Esophagus muscularis mucosa (tissue), 4 donors: ENCODE data around the gene ADAM10. TPM values are rescaled to one million over a fixed set of nuclear protein-coding genes. Genes with fewer than 3 reads are reported as not detected.
A peak's percentile ranks its signal among the peaks of the same experiment; 100 is the strongest.

Experiments used
- DNase-seq: peaks from one replicate; pipeline ENCODE4 v3.0.0-alpha.2; 2017; ENCODE audit errors: extremely low spot score
- H3K27ac ChIP-seq, 4 donors: fragments of 200-600 bp; sonication (generic); replicated peaks in 1 of 4; 1 replicate in 3 of 4; 2 replicates in 1 of 4; pipeline ENCODE4 v1.5.1; 2016 to 2019; ENCODE audit warnings: mild to moderate bottlenecking in 1 of 4
- H3K27me3 ChIP-seq, 4 donors: fragments of 200-600 bp; sonication (generic); one replicate each; pipeline versions ENCODE4 v1.5.1 to v1.6.0; 2016 to 2019
- H3K36me3 ChIP-seq, 4 donors: fragments of 200-600 bp; sonication (generic); one replicate each; pipeline ENCODE4 v1.5.1; 2016 to 2019
- H3K4me1 ChIP-seq, 4 donors: fragments of 200-600 bp; sonication (generic); one replicate each; pipeline ENCODE4 v1.5.1; 2016 to 2019
- H3K4me3 ChIP-seq, 4 donors: fragments of 200-600 bp; sonication (generic); 1 replicate in 2 of 4; 2 replicates in 2 of 4; pipeline ENCODE4 v1.5.1; 2016 to 2019; ENCODE audit warnings: mild to moderate bottlenecking in 4 of 4, moderate library complexity in 1 of 4
- H3K9me3 ChIP-seq, 4 donors: fragments of 200-600 bp; sonication (generic); 1 replicate in 3 of 4; 2 replicates in 1 of 4; pipeline ENCODE4 v1.5.1; 2016 to 2019
- EP300 ChIP-seq: sonication (generic); formaldehyde crosslinking; IDR thresholded peaks from one replicate; pipeline ENCODE4 v1.6.1; 2017; ENCODE audit warnings: antibody characterized with exemption
- POLR2A ChIP-seq: fragments of 450-650 bp; IDR thresholded peaks from one replicate; pipeline ENCODE4 v1.6.1; 2017; ENCODE audit warnings: antibody characterized with exemption, moderate library complexity, mild to moderate bottlenecking, low read depth
- POLR2AphosphoS5 ChIP-seq, 2 donors: sonication (generic); formaldehyde crosslinking; IDR thresholded peaks; one replicate each; pipeline ENCODE4 v1.6.1; 2017; ENCODE audit warnings: antibody characterized with exemption in 2 of 2
- WGBS: methylation state at CpG from one replicate; pipeline ENCODE4 v1.1.5; 2018; 5-methylcytosine and 5-hydroxymethylcytosine counted together
- intact Hi-C: fragments of 100-400 bp; cut with DNase I; formaldehyde crosslinking; loops from one replicate; pipeline ENCODE4 v1.15.1; 2023
- total RNA-seq, 4 donors: library from RNA; depleted of rRNA; stranded (reverse); fragments of >200 nt; gene quantifications; one replicate each; pipeline versions ENCODE4 v1.1.0 to v1.2.1, GENCODE V29; 2016
- TF ChIP-seq, protein P1 (sequence below), 3 experiments: fragments of 200-600 bp in 2 of 3; fragments of 450-650 bp in 1 of 3; sonication (generic) in 2 of 3; IDR thresholded peaks; one replicate each; pipeline ENCODE4 v1.5.1; 2017 to 2019; ENCODE audit warnings: antibody characterized with exemption in 3 of 3, mild to moderate bottlenecking in 2 of 3, moderate library complexity in 1 of 3

ADAM10 gene
- total RNA-seq, 4 donors from 2014 or later = 43.8 to 58.8 (median 48.5) TPM

DNA sequence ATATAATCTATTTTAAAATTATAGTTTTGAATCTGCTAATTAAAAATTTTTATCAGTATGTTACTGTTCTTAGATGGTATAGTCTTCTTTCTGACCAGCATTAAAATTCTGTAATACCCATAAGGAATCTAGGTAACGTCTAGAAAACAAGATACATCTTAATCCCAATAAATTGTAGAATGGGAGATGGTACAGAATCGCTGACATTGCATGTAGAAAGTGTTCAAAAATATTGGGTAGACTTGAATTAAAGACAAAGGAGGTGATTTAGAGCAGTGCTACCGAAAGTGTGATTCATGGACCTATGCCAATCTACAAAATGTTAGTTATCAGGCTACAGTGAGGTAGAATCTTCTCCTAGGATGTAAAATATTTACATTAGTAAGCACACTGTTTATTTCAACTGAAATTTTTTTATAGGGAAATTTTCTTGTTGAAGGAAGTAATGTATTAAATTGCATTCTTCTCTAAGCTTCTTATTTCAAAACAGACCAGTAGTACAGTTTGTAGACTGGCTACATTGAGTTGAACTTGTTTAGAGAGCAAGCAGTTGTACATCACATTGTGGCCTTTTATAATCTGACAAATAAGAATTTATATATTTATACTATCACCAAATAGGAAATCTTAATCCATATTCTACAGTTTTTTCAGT lies 38.7 kb upstream of the ADAM10 start:
- Histone ChIP-seq H3K27ac (no peak overlapping the region), H3K36me3 (peaks cover 0 to 24% (median 9%) of the 10 kb centered on the region in 4 donors), H3K27me3 (no peaks in the 10 kb centered on the region), H3K9me3 (no peaks in the 10 kb centered on the region), H3K4me1 (peaks cover 14 to 24% (median 18%) of the 10 kb centered on the region in 4 donors), H3K4me3 (no peak overlapping the region)
- intact Hi-C loops = no loop called here
- no peak for DNase-seq
- TF ChIP-seq, protein P1, sequence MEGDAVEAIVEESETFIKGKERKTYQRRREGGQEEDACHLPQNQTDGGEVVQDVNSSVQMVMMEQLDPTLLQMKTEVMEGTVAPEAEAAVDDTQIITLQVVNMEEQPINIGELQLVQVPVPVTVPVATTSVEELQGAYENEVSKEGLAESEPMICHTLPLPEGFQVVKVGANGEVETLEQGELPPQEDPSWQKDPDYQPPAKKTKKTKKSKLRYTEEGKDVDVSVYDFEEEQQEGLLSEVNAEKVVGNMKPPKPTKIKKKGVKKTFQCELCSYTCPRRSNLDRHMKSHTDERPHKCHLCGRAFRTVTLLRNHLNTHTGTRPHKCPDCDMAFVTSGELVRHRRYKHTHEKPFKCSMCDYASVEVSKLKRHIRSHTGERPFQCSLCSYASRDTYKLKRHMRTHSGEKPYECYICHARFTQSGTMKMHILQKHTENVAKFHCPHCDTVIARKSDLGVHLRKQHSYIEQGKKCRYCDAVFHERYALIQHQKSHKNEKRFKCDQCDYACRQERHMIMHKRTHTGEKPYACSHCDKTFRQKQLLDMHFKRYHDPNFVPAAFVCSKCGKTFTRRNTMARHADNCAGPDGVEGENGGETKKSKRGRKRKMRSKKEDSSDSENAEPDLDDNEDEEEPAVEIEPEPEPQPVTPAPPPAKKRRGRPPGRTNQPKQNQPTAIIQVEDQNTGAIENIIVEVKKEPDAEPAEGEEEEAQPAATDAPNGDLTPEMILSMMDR (IDR thresholded peaks at IDR 0.05) = no peak
- TF ChIP-seq POLR2A (no peak), EP300 (no peak), POLR2AphosphoS5 (IDR thresholded peaks at IDR 0.05) (no peak)
- WGBS = 86% methylated on average over 3 of the region's 3 CpGs

DNA sequence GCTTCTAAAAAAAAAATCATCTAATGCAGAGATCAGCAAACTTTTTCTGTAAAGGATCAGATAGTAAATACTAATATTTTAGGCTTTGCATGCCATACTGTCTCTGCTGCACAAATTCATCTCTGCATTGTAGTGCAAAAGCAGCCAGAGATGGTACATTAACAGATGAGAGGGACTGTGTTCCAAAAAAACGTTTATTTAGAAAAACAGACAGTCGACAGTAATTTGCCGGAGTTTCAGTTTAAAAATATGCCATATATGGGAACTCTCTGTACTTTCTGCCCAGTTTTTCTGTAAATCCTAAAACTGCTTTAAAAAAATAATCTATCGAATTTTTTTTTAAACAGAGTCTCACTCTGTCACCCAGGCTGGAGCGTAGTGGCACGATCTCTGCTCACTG lies 35.8 kb upstream of the ADAM10 start:
- peaks cover 14 to 32% (median 22%) of the 10 kb centered on the region in 4 donors for H3K4me1 ChIP-seq
- WGBS = 57% methylated on average over 6 of the region's 6 CpGs
- no peak for TF ChIP-seq POLR2A
- TF ChIP-seq EP300 = no peak
- TF ChIP-seq POLR2AphosphoS5 (IDR thresholded peaks at IDR 0.05) = no peak
- TF ChIP-seq, protein P1 (IDR thresholded peaks at IDR 0.05) = no peak
- peaks cover 0 to 17% (median 9%) of the 10 kb centered on the region in 4 donors for H3K36me3 ChIP-seq
- no peaks in the 10 kb centered on the region for H3K9me3 ChIP-seq
- peak overlapping the region in 2 of 4 donors; percentile 7 to 14 for H3K4me3 ChIP-seq
- no peak for DNase-seq
- peak overlapping the region in 2 of 4 donors; percentile 15 to 40 for H3K27ac ChIP-seq
- intact Hi-C loops = no loop called here
- no peaks in the 10 kb centered on the region for H3K27me3 ChIP-seq

DNA sequence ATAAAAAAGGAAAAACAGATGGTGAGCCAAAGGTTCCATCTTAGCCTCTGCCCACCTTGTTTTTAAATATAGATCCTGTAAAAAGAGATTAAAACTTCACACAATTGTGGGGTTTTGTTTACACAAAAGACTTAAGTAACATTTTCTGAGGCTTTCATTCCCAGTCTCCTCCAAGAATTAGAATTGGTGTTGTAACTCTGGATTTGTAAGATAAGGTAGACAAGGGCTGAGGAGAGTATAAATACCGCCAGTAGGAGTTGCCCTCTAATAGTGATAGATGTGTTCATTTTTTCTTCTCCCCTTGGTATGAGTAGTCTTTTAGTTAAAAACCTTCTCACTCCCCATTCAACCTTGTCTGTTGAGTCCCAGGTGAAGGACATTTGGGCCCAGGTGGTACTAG lies 30.0 kb upstream of the ADAM10 start:
- TF ChIP-seq POLR2A = no peak
- no peak for TF ChIP-seq EP300
- TF ChIP-seq, protein P1 (IDR thresholded peaks at IDR 0.05) = no peak
- no peak for TF ChIP-seq POLR2AphosphoS5 (IDR thresholded peaks at IDR 0.05)
- 100% methylated on average over 1 of the region's 1 CpG for WGBS
- intact Hi-C loops = no loop called here
- Histone ChIP-seq H3K27me3 (no peaks in the 10 kb centered on the region), H3K36me3 (peaks cover 0 to 11% (median 0%) of the 10 kb centered on the region in 4 donors), H3K4me3 (no peak overlapping the region), H3K4me1 (peaks cover 10 to 50% (median 45%) of the 10 kb centered on the region in 4 donors), H3K27ac (no peak overlapping the region), H3K9me3 (no peaks in the 10 kb centered on the region)
- DNase-seq = no peak

- 86% methylated on average over 4 of the region's 4 CpGs for WGBS
- Histone ChIP-seq H3K4me3 (no peak overlapping the region), H3K36me3 (peaks cover 0 to 11% (median 0%) of the 10 kb centered on the region in 4 donors), H3K4me1 (peaks cover 30 to 64% (median 55%) of the 10 kb centered on the region in 4 donors), H3K9me3 (no peaks in the 10 kb centered on the region), H3K27me3 (no peaks in the 10 kb centered on the region), H3K27ac (no peak overlapping the region)
- intact Hi-C loops = no loop called here
- no peak for DNase-seq
- TF ChIP-seq, protein P1 (IDR thresholded peaks at IDR 0.05) = no peak
- TF ChIP-seq POLR2AphosphoS5 (IDR thresholded peaks at IDR 0.05) (no peak), EP300 (no peak), POLR2A (no peak)
Observed at GRCh38 chr15:58777107-58777506, 27.6 kb upstream of the ADAM10 start.
